GM23338 (cell line): Measurements from ENCODE around the gene SNCB. TPM values are rescaled to one million over a fixed set of nuclear protein-coding genes. Genes with fewer than 3 reads are reported as not detected.

Experiments used
- ATAC-seq: fragments of 200-7000 bp; cut with Tn5 transposase; 3 replicates; pipeline ENCODE4 v1.9.1; 2020
- DNase-seq: peaks from one replicate; pipeline ENCODE4 v3.0.0-alpha.2; 2015; ENCODE audit warnings: low spot score
- H2AFZ ChIP-seq: fragments of 200-600 bp; sonication (generic); 2 replicates; pipeline ENCODE4 v1.8.0; 2016; ENCODE audit warnings: antibody characterized with exemption, mild to moderate bottlenecking, moderate library complexity
- H3F3A ChIP-seq: fragments of 200-600 bp; sonication (generic); replicated peaks from 2 replicates; pipeline ENCODE4 v1.8.0; 2017; ENCODE audit warnings: antibody characterized with exemption, mixed run types, low read depth
- H3K27ac ChIP-seq: fragments of 200-600 bp; sonication (generic); 2 replicates; pipeline ENCODE4 v1.6.1; 2016; ENCODE audit warnings: low read depth
- H3K27me3 ChIP-seq: fragments of 200-600 bp; sonication (generic); 2 replicates; pipeline ENCODE4 v1.8.0; 2016; ENCODE audit warnings: mild to moderate bottlenecking, mixed run types, moderate library complexity; ENCODE audit not compliant: insufficient read depth
- H3K36me3 ChIP-seq: fragments of 200-600 bp; sonication (generic); 2 replicates; pipeline ENCODE4 v1.8.0; 2016; ENCODE audit warnings: mild to moderate bottlenecking; ENCODE audit not compliant: insufficient read depth
- H3K4me1 ChIP-seq: fragments of 200-600 bp; sonication (generic); 2 replicates; pipeline ENCODE4 v1.8.0; 2016; ENCODE audit warnings: mild to moderate bottlenecking, moderate library complexity; ENCODE audit not compliant: insufficient read depth
- H3K4me2 ChIP-seq: fragments of 200-600 bp; sonication (generic); 2 replicates; pipeline ENCODE4 v1.7.1; 2017; ENCODE audit warnings: mixed run types
- H3K4me3 ChIP-seq: fragments of 200-600 bp; sonication (generic); 2 replicates; pipeline ENCODE4 v1.6.1; 2016; ENCODE audit warnings: mixed run types
- H3K79me2 ChIP-seq: fragments of 200-600 bp; sonication (generic); replicated peaks from 2 replicates; pipeline ENCODE4 v1.8.0; 2017; ENCODE audit warnings: mild to moderate bottlenecking; ENCODE audit not compliant: insufficient read depth
- H3K9me2 ChIP-seq: fragments of 200-600 bp; sonication (generic); 2 replicates; pipeline ENCODE4 v1.8.0; 2017; ENCODE audit not compliant: insufficient read depth
- H4K20me1 ChIP-seq: fragments of 200-600 bp; sonication (generic); replicated peaks from 2 replicates; pipeline ENCODE4 v1.8.0; 2017; ENCODE audit warnings: mild to moderate bottlenecking; ENCODE audit not compliant: insufficient read depth
- H3K27ac Mint-ChIP-seq: 2 replicates; pipeline ENCODE4 v1.8.0; 2020; ENCODE audit warnings: inconsistent platforms, mild to moderate bottlenecking, moderate library complexity, mixed read lengths
- H3K27me3 Mint-ChIP-seq: 3 replicates; pipeline ENCODE4 v1.8.0; 2022; ENCODE audit warnings: low read depth, mild to moderate bottlenecking, moderate library complexity, mixed read lengths, inconsistent platforms; ENCODE audit not compliant: insufficient read depth, poor library complexity
- H3K36me3 Mint-ChIP-seq: 3 replicates; pipeline ENCODE4 v1.8.0; 2021; ENCODE audit warnings: low read depth, mild to moderate bottlenecking, inconsistent platforms, moderate library complexity, mixed read lengths
- H3K4me1 Mint-ChIP-seq: 3 replicates; pipeline ENCODE4 v1.8.0; 2020; ENCODE audit warnings: mild to moderate bottlenecking, inconsistent platforms, mixed read lengths
- H3K4me3 Mint-ChIP-seq: 3 replicates; pipeline ENCODE4 v1.8.0; 2021; ENCODE audit warnings: moderate library complexity, mild to moderate bottlenecking, inconsistent platforms, mixed read lengths
- H3K9me3 Mint-ChIP-seq: 3 replicates; pipeline ENCODE4 v1.8.0; 2020; ENCODE audit warnings: moderate library complexity, mild to moderate bottlenecking, inconsistent platforms, mixed read lengths
- CREB1 ChIP-seq: fragments of 250-450 bp; sonication (Bioruptor Pico); IDR thresholded peaks from 2 replicates; pipeline ENCODE4 v1.5.0; 2020; ENCODE audit warnings: low read depth, mild to moderate bottlenecking, moderate library complexity
- EZH2 ChIP-seq: fragments of 200-600 bp; sonication (generic); IDR thresholded peaks from one replicate; pipeline ENCODE4 v1.8.0; 2017; ENCODE audit warnings: antibody characterized with exemption, mild to moderate bottlenecking, low read depth; ENCODE audit not compliant: unreplicated experiment
- EZH2phosphoT487 ChIP-seq: fragments of 200-600 bp; sonication (generic); IDR thresholded peaks from one replicate; pipeline ENCODE4 v1.8.1; 2018; ENCODE audit warnings: antibody characterized with exemption; ENCODE audit not compliant: unreplicated experiment
- JUNB ChIP-seq: IDR thresholded peaks from one replicate; pipeline ENCODE4 v1.6.1; 2016; ENCODE audit warnings: antibody characterized with exemption; ENCODE audit not compliant: unreplicated experiment
- NANOG ChIP-seq: IDR thresholded peaks from 2 replicates; pipeline ENCODE4 v1.6.1; 2016; ENCODE audit warnings: antibody characterized with exemption, borderline replicate concordance
- POLR2AphosphoS5 ChIP-seq: IDR thresholded peaks from 2 replicates; pipeline ENCODE4 v1.6.1; 2016; ENCODE audit warnings: antibody characterized with exemption, low read depth
- STAT1 ChIP-seq: IDR thresholded peaks from one replicate; pipeline ENCODE4 v1.6.1; 2016; ENCODE audit warnings: antibody characterized with exemption; ENCODE audit not compliant: unreplicated experiment
- ZNF114 ChIP-seq: fragments of 250-450 bp; sonication (Bioruptor Pico); IDR thresholded peaks from 2 replicates; pipeline ENCODE4 v1.5.0; 2020; ENCODE audit warnings: mild to moderate bottlenecking, moderate library complexity
- ZNF331 ChIP-seq: fragments of 250-450 bp; sonication (Bioruptor Pico); IDR thresholded peaks from 2 replicates; pipeline ENCODE4 v1.5.0; 2020; ENCODE audit warnings: low read depth, mild to moderate bottlenecking, moderate library complexity
- ZNF462 ChIP-seq: fragments of 250-450 bp; sonication (Bioruptor Pico); IDR thresholded peaks from 2 replicates; pipeline ENCODE4 v1.5.0; 2020; ENCODE audit warnings: mild to moderate bottlenecking, moderate library complexity
- polyA plus RNA-seq: library from polyadenylated mRNA; unstranded; fragments of >200 nt; fragmentation: Nextera tagmentation; extraction: Ambion mirVana; gene quantifications from 2 replicates; pipeline ENCODE4 v1.2.1, GENCODE V29; 2016
- total RNA-seq: library from RNA; depleted of rRNA; stranded (reverse); fragments of >200 nt; shearing (Covaris generic); gene quantifications from 2 replicates; pipeline ENCODE4 v1.2.3, GENCODE V29; 2014
- TF ChIP-seq, protein P1 (sequence below): IDR thresholded peaks from 2 replicates; pipeline ENCODE4 v1.6.1; 2016; ENCODE audit warnings: antibody characterized with exemption
- TF ChIP-seq, protein P2 (sequence below), 2 experiments: fragments of 200-600 bp in 1 of 2; sonication (generic) in 1 of 2; conservative IDR thresholded peaks; 2 replicates each; pipeline versions ENCODE4 v1.5.1 to v1.6.1; 2016 to 2017; ENCODE audit warnings: antibody characterized with exemption in 2 of 2, low read depth in 2 of 2, mild to moderate bottlenecking in 2 of 2, moderate library complexity in 1 of 2
- TF ChIP-seq, protein P3 (sequence below): IDR thresholded peaks from one replicate; pipeline ENCODE4 v1.6.1; 2018; ENCODE audit warnings: antibody characterized with exemption; ENCODE audit not compliant: unreplicated experiment

SNCB gene
- total and polyA plus RNA-seq, 2 experiments from 2014 or later = 3.6 to 13.5 TPM

DNA sequence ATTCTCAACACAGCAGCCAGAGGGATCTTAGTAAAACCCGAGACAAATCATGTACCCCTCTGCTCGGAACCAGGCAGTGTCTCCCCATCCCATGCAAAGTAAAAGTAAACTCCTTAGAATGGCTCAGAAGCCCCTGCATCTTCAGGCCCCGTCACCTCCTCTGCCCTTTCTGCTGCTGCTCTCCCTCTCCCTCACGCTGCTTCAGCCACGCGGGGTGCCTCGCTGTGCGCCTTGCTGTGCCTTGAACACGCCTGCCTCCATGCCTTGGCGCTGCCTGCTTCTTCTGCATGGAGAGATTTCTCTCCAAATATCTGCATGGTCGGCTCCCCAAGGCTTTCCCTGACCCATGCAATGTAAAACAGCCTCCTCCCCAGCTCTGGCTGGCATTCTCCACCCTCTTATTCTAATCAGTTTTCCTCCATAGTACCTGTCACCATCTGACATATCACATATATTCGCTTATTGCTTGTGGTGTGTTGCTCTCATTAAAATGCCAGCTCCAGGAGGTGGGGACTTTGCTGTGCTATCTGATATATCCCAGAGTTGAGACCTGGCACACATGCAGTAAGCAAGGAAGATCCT lies 28.3 kb downstream of the SNCB start:
- peaks cover 10% of the 10 kb centered on the region; the same call in 1 of the 2 replicates for H3K27me3 ChIP-seq
- H3K27ac ChIP-seq = no peak overlapping the region
- H3K9me2 ChIP-seq = no peaks in the 10 kb centered on the region
- no peaks in the 10 kb centered on the region for H3F3A ChIP-seq
- peaks cover 14% of the 10 kb centered on the region for H3K4me1 Mint-ChIP-seq
- peaks cover 13% of the 10 kb centered on the region; the same call in 1 of the 2 replicates for H4K20me1 ChIP-seq
- DNase-seq = no peak
- TF ChIP-seq JUNB (no peak), EZH2phosphoT487 (no peak), NANOG (no peak), CREB1 (CRISPR knock-in tag) (no peak), ZNF114 (CRISPR knock-in tag) (no peak), EZH2 (no peak), STAT1 (no peak), POLR2AphosphoS5 (no peak), ZNF331 (CRISPR knock-in tag) (no peak), ZNF462 (no peak)
- TF ChIP-seq, protein P1, sequence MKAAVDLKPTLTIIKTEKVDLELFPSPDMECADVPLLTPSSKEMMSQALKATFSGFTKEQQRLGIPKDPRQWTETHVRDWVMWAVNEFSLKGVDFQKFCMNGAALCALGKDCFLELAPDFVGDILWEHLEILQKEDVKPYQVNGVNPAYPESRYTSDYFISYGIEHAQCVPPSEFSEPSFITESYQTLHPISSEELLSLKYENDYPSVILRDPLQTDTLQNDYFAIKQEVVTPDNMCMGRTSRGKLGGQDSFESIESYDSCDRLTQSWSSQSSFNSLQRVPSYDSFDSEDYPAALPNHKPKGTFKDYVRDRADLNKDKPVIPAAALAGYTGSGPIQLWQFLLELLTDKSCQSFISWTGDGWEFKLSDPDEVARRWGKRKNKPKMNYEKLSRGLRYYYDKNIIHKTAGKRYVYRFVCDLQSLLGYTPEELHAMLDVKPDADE = no peak
- TF ChIP-seq, protein P2, sequence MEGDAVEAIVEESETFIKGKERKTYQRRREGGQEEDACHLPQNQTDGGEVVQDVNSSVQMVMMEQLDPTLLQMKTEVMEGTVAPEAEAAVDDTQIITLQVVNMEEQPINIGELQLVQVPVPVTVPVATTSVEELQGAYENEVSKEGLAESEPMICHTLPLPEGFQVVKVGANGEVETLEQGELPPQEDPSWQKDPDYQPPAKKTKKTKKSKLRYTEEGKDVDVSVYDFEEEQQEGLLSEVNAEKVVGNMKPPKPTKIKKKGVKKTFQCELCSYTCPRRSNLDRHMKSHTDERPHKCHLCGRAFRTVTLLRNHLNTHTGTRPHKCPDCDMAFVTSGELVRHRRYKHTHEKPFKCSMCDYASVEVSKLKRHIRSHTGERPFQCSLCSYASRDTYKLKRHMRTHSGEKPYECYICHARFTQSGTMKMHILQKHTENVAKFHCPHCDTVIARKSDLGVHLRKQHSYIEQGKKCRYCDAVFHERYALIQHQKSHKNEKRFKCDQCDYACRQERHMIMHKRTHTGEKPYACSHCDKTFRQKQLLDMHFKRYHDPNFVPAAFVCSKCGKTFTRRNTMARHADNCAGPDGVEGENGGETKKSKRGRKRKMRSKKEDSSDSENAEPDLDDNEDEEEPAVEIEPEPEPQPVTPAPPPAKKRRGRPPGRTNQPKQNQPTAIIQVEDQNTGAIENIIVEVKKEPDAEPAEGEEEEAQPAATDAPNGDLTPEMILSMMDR (conservative IDR thresholded peaks at IDR 0.05; ENCODE audit: low read depth in 2 of 2) = no peak
- TF ChIP-seq, protein P3, sequence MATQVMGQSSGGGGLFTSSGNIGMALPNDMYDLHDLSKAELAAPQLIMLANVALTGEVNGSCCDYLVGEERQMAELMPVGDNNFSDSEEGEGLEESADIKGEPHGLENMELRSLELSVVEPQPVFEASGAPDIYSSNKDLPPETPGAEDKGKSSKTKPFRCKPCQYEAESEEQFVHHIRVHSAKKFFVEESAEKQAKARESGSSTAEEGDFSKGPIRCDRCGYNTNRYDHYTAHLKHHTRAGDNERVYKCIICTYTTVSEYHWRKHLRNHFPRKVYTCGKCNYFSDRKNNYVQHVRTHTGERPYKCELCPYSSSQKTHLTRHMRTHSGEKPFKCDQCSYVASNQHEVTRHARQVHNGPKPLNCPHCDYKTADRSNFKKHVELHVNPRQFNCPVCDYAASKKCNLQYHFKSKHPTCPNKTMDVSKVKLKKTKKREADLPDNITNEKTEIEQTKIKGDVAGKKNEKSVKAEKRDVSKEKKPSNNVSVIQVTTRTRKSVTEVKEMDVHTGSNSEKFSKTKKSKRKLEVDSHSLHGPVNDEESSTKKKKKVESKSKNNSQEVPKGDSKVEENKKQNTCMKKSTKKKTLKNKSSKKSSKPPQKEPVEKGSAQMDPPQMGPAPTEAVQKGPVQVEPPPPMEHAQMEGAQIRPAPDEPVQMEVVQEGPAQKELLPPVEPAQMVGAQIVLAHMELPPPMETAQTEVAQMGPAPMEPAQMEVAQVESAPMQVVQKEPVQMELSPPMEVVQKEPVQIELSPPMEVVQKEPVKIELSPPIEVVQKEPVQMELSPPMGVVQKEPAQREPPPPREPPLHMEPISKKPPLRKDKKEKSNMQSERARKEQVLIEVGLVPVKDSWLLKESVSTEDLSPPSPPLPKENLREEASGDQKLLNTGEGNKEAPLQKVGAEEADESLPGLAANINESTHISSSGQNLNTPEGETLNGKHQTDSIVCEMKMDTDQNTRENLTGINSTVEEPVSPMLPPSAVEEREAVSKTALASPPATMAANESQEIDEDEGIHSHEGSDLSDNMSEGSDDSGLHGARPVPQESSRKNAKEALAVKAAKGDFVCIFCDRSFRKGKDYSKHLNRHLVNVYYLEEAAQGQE = no peak
- no peak overlapping the region for H3K4me3 ChIP-seq
- H3K9me3 Mint-ChIP-seq = peaks cover 5% of the 10 kb centered on the region
- H3K27me3 Mint-ChIP-seq = peaks cover 11% of the 10 kb centered on the region
- no peak for ATAC-seq
- no peaks in the 10 kb centered on the region for H3K79me2 ChIP-seq
- no peak overlapping the region for H2AFZ ChIP-seq
- H3K4me1 ChIP-seq = peaks cover 9% of the 10 kb centered on the region
- no peaks in the 10 kb centered on the region for H3K36me3 ChIP-seq
- H3K36me3 Mint-ChIP-seq = peaks cover 18% of the 10 kb centered on the region
- H3K4me3 Mint-ChIP-seq = no peak overlapping the region
- H3K4me2 ChIP-seq = no peak overlapping the region
- H3K27ac Mint-ChIP-seq = no peak overlapping the region
